ENCODE measurements around the gene KRT74.

DNA sequence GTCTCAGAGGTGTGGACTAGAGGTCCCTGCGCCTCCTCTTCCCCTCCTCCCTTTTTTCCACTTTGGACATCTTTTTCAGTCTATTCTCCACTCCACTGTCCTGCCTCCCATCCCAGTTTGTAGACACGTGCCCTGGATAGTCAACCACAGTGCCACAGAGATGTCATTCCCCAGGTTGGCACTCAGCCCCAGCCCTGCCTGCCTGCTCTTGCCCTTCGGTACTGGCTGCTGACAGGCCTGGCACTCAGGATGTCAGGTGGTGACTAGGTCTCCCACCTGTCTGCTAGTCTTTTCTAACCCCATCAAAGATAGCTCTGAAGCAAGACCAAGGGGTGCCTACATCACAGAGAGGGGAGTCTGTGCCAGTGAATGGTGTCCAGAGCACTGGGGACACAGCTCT lies 36.5 kb downstream of the KRT74 start:
- no peak for TF ChIP-seq CTCF (conservative IDR thresholded peaks at IDR 0.05; ENCODE audit: low read depth, low read length)
- no peak for TF ChIP-seq EZH2phosphoT487 (IDR thresholded peaks at IDR 0.05; ENCODE audit: borderline replicate concordance, low read length)

Data from PC-3 (cell line).